Aorta (tissue), 5 donors: Measurements from ENCODE around the gene TAS1R3. TPM values are rescaled to one million over a fixed set of nuclear protein-coding genes. Genes with fewer than 3 reads are reported as not detected.

Experiments used
- ATAC-seq: fragments of 200-7000 bp; cut with Tn5 transposase; one replicate; pipeline ENCODE4 v1.9.1; 2022; ENCODE audit warnings: moderate library complexity; ENCODE audit not compliant: low FRiP score
- DNase-seq, 2 donors: peaks; one replicate each; pipeline ENCODE4 v3.0.0-alpha.2; 2020
- H3K27ac ChIP-seq, 2 donors: one replicate each; pipeline ENCODE4 v1.5.1; 2013; ENCODE audit warnings: low read length in 2 of 2, mild to moderate bottlenecking in 2 of 2, moderate library complexity in 2 of 2, control low read depth in 1 of 2, inconsistent platforms in 1 of 2, low read depth in 1 of 2
- H3K27me3 ChIP-seq, 2 donors: one replicate each; pipeline ENCODE4 v1.6.1; 2013; ENCODE audit warnings: control low read depth in 1 of 2, low read length in 1 of 2, mild to moderate bottlenecking in 1 of 2, moderate library complexity in 1 of 2; ENCODE audit not compliant: insufficient read depth in 2 of 2, control insufficient read depth in 1 of 2
- H3K36me3 ChIP-seq, 2 donors: one replicate each; pipeline ENCODE4 v1.6.1; 2013; ENCODE audit warnings: control low read depth in 1 of 2, low read length in 1 of 2, mild to moderate bottlenecking in 1 of 2; ENCODE audit not compliant: insufficient read depth in 2 of 2, control insufficient read depth in 1 of 2
- H3K4me1 ChIP-seq, 2 donors: one replicate each; pipeline ENCODE4 v1.6.1; 2013; ENCODE audit warnings: low read length in 2 of 2, control low read depth in 1 of 2, mild to moderate bottlenecking in 1 of 2, moderate library complexity in 1 of 2; ENCODE audit not compliant: insufficient read depth in 2 of 2, control insufficient read depth in 1 of 2
- H3K4me3 ChIP-seq, 2 donors: one replicate each; pipeline ENCODE4 v1.5.1; 2013; ENCODE audit warnings: low read length in 2 of 2, control low read depth in 1 of 2, mild to moderate bottlenecking in 1 of 2
- H3K9me3 ChIP-seq: one replicate; pipeline ENCODE4 v1.6.1; 2013; ENCODE audit warnings: mild to moderate bottlenecking, low read length; ENCODE audit not compliant: control insufficient read depth
- WGBS, 2 donors: extraction: QIAGEN DNeasy Blood & Tissue Kit; methylation state at CpG; one replicate each; pipeline ENCODE4 v1.1.7; 2013; 5-methylcytosine and 5-hydroxymethylcytosine counted together
- intact Hi-C, 2 donors: fragments of 100-400 bp; cut with DNase I; formaldehyde crosslinking; loops; one replicate each; pipeline versions ENCODE4 v1.14.2 to v1.15.0; 2022
- polyA plus RNA-seq, 2 donors: library from polyadenylated mRNA; stranded (reverse); fragments of 200-250 nt; gene quantifications; one replicate each; pipeline ENCODE4 v1.2.3, GENCODE V29; 2013
- total RNA-seq, 2 donors: library from RNA; stranded (reverse); fragmentation: NEBNext Ultra II Directional; extraction: Animal tissue kit (Norgen Biotek cat#: 25700); gene quantifications; one replicate each; pipeline ENCODE4 v1.2.1, GENCODE V29; 2021
- donor health status: healthy with polysubstance abuse.
- donor health status: Bipolar disorder and iron deficiency.
- donor health status: DM: no; HTN: no; CAD: no.
- donor health status: DM: no; HTN: no; CAD: no.
- donor health status: DM: yes; HTN: yes; CAD: no.

TAS1R3 gene
- total and polyA plus RNA-seq, 4 donors = 0.24 to 0.36 (median 0.28) TPM

DNA sequence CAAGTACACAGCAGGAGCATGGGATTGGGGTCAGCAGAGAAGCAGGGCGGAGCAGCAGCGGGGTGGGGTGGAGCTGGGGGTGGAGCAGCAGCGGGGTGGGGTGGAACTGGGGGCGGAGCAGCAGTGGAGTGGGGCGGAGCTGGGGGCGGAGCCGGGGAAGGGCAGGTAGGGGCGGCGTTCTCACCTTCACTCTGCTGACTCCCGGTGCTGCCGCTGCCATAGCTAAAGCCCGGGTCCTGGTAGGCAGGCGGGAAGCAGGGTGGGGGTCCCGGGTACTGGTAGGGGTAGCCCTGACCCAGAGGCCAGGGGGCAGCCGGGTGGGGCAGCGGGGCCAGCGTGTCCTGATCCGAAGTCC, 6.7 kb downstream of the TAS1R3 start:
- H3K27me3 ChIP-seq = no peaks in the 10 kb centered on the region
- no peaks in the 10 kb centered on the region for H3K4me1 ChIP-seq
- no peaks in the 10 kb centered on the region for H3K9me3 ChIP-seq
- WGBS, 2 donors = 78 to 82% methylated on average over 18 of the region's 18 CpGs
- ATAC-seq = no peak
- H3K4me3 ChIP-seq = no peak overlapping the region
- no peak for DNase-seq
- no peak overlapping the region for H3K27ac ChIP-seq
- peaks cover 0 to 4% of the 10 kb centered on the region in 2 donors for H3K36me3 ChIP-seq
- intact Hi-C loops = no loop called here

DNA sequence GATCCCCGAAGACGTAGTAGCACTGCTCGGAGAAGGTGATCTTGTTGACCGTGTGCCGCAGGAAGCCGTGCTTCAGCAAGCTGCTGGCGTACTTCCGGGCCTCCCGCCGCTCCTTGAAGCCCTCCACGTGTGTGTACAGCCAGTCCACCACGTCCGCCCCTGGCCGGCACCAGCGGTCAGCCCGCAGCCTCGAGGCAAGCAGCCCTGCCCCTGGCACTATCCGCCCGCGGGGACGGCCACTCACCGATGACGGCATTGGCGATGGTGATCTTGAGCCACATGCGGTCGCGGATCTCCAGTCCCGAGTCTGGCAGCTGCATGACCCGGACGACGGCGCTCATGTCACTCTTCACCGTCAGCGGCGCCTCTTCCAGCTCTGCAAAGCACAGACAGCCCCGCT, 7.2 kb downstream of the TAS1R3 start:
- H3K4me1 ChIP-seq = no peaks in the 10 kb centered on the region
- no peaks in the 10 kb centered on the region for H3K9me3 ChIP-seq
- intact Hi-C loops = no loop called here
- H3K4me3 ChIP-seq = no peak overlapping the region
- no peak overlapping the region for H3K27ac ChIP-seq
- peaks cover 0 to 4% of the 10 kb centered on the region in 2 donors for H3K36me3 ChIP-seq
- ATAC-seq (no peak), DNase-seq (no peak)
- H3K27me3 ChIP-seq = no peaks in the 10 kb centered on the region
- 94 to 95% methylated on average over 36 of the region's 36 CpGs for WGBS, 2 donors

DNA sequence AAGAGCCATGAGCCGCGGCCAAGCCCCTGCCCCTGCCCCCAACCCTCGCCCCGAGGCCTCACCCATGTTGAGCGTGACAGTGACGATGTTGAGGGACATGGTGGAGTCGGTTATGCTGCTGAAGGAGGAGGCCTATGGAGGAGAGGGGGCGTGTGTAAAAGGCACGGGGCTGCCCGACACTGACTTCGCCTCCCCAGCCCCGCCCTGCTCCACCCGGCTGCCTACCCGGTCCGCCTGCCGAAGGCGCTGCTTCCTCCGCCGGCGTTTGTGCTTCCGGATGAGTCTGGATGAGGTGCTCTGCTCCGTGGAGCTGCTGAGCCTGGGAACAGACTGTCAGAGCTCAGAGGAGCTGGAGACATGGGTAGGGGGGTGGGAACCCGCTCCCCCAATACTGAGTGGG, 9.1 kb downstream of the TAS1R3 start:
- ATAC-seq (no peak), DNase-seq (no peak)
- Histone ChIP-seq H3K27ac (no peak overlapping the region), H3K4me3 (no peak overlapping the region), H3K36me3 (peaks cover 0 to 4% of the 10 kb centered on the region in 2 donors), H3K4me1 (no peaks in the 10 kb centered on the region), H3K27me3 (no peaks in the 10 kb centered on the region), H3K9me3 (no peaks in the 10 kb centered on the region)
- intact Hi-C loops = no loop called here
- WGBS, 2 donors = 89 to 92% methylated on average over 21 to 23 of the region's 23 CpGs

DNA sequence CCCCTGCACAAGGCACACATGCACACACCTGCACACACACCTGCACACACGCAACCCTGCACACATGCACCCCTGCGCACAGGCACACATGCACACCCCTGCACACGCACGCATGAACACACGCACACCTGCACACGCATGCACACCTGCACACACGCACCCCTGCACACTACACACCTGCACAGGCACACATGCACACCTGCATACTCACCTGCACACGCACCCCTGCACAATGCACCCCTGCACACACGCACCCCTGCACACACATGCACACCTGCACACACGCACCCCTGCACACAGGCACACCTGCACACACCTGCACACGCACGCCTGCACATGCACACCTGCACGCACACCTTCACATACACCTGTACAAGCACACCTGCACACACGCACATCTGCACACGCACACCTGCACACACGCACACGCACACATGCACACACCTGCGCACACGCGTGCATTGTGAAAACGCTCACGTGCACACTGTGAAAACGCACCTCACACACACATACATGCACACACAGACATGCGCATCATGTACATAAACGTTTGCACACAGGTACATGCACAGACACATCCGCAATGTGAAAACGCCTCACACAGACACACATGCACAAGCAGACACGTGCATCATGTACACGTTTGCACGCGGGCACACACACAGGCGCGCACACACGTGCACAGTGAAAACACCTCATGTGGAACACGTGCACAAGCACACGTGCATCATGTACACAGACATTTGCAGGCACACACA, 9.9 kb downstream of the TAS1R3 start:
- Histone ChIP-seq H3K9me3 (no peaks in the 10 kb centered on the region), H3K4me1 (no peaks in the 10 kb centered on the region), H3K27me3 (no peaks in the 10 kb centered on the region), H3K36me3 (peaks cover 0 to 4% of the 10 kb centered on the region in 2 donors), H3K4me3 (no peak overlapping the region), H3K27ac (no peak overlapping the region)
- WGBS, 2 donors = 90 to 92% methylated on average over 36 of the region's 36 CpGs
- DNase-seq = no peak
- intact Hi-C loops = no loop called here
- ATAC-seq = no peak

DNA sequence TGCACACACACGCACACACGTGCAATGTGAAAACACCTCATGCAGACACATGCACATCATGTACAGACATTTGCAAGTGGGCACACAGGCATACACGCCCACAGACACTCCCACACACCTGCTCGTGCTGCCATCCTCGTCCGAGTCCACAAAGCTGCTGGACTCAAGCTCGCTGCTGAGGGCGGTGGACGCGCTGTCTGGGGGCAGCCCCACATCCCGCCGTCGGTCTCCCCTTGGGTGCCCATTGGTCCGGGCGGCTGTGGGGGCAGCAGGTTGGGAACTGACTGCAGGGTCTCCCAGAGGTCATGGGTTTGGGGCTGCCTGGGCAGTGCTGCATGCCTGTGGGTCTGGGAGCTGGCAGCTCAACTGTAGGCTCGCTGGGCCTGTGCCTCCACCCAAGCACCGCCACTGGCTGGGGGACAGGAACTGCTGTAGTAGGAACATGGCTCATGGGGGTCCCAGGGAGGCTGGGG, 10.5 kb downstream of the TAS1R3 start:
- peaks cover 0 to 4% of the 10 kb centered on the region in 2 donors for H3K36me3 ChIP-seq
- DNase-seq (no peak), ATAC-seq (no peak)
- H3K4me1 ChIP-seq = no peaks in the 10 kb centered on the region
- WGBS, 2 donors = 92% methylated on average over 17 of the region's 17 CpGs
- H3K27me3 ChIP-seq = no peaks in the 10 kb centered on the region
- H3K9me3 ChIP-seq = no peaks in the 10 kb centered on the region
- no peak overlapping the region for H3K4me3 ChIP-seq
- H3K27ac ChIP-seq = no peak overlapping the region
- intact Hi-C loops = no loop called here

DNA sequence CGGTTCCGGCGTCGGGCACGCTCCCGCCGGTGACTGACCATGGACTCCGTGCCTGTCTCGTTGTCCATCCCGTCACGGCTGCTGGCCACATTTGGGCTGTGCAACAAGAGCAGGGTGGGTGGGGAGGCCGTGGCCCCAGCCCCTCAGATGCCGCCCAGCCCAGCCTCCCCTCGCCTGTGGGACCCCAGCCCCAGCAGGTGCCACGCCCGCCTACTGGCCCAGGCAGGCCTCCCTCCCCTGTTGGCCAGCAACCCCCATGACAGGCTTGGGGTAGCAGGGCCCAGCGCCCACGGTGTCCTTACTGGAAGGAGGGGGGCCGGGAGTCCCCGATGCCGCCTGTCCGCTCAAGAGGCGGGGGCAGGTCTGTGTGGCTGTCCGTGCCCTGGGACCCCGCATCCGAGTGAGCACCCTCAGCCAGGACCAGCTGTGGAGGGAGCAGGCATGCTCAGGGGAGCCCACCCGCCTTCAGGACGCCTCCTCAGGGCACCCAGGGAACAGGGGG, 11.0 kb downstream of the TAS1R3 start:
- no peaks in the 10 kb centered on the region for H3K9me3 ChIP-seq
- no peaks in the 10 kb centered on the region for H3K27me3 ChIP-seq
- DNase-seq = no peak
- 90 to 93% methylated on average over 28 of the region's 28 CpGs for WGBS, 2 donors
- H3K27ac ChIP-seq = no peak overlapping the region
- H3K4me1 ChIP-seq = no peaks in the 10 kb centered on the region
- intact Hi-C loops = no loop called here
- no peak for ATAC-seq
- H3K36me3 ChIP-seq = peaks cover 0 to 4% of the 10 kb centered on the region in 2 donors
- H3K4me3 ChIP-seq = no peak overlapping the region

DNA sequence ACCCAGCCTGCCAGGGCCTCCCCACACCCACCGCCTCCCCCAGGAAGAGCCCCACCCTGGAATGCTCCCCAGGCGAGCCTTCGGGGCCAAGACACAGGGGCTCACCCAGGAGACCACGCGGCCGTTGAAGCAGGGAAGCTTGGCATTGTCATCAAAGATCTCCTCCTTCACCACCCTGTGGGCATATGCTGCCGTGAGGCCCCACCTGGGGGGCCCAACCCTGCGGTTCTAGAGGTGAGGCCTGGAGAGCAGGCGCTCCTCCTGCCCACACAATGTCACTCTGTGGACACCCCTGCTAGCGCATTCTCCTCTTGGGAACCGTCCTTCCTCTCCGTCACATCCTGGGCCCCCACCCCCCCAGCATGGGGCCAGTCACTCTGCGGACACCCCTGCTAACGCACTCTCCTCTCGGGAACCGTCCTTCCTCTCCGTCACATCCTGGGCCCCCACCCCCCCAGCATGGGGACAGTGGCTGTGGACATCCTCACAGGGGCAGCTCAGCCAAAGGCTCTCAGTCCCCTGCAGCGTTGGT, 11.6 kb downstream of the TAS1R3 start:
- ATAC-seq (no peak), DNase-seq (no peak)
- Histone ChIP-seq H3K36me3 (peaks cover 0 to 4% of the 10 kb centered on the region in 2 donors), H3K27me3 (no peaks in the 10 kb centered on the region), H3K4me3 (no peak overlapping the region), H3K4me1 (no peaks in the 10 kb centered on the region), H3K27ac (no peak overlapping the region), H3K9me3 (no peaks in the 10 kb centered on the region)
- WGBS, 2 donors = 87 to 89% methylated on average over 18 of the region's 18 CpGs
- intact Hi-C loops = no loop called here

DNA sequence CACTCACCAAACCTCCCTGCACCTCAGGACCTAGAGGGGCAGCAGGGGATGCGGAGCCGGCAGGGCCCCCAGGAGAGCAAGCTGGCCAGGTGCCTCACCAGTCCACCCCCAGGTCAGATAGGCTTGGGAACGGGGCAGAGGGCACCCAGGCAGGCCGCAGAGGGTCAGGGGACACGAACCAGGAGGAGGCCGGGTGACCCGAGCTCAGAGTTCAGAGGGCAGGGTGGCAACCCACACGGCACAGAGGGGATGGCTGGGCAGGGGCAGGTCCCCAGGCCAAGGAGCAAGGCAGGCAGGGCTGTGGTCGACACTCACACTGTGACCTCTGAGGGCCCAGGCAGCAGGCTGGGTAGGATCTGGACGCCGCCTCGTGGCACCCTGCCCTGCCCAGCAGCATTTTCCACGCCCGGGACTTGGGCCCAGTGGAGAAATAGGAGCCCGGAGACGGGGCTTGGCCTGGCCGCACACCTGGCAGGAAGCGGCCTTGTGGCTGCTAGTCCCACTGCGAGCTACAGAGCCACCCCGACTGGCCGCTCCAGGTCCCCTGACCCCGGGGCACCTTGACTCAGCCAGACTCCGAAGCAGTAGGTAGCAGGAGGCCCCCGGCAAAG, 12.8 kb downstream of the TAS1R3 start:
- 81 to 87% methylated on average over 24 of the region's 24 CpGs for WGBS, 2 donors
- H3K27ac ChIP-seq = no peak overlapping the region
- intact Hi-C loops = no loop called here
- ATAC-seq = no peak
- H3K27me3 ChIP-seq = no peaks in the 10 kb centered on the region
- peaks cover 0 to 4% of the 10 kb centered on the region in 2 donors for H3K36me3 ChIP-seq
- no peak for DNase-seq
- no peak overlapping the region for H3K4me3 ChIP-seq
- no peaks in the 10 kb centered on the region for H3K9me3 ChIP-seq
- no peaks in the 10 kb centered on the region for H3K4me1 ChIP-seq
